ENCODE results near the gene CDH4.

GRCh38 chr20:61765081-61765870 lies 513.2 kb downstream of the CDH4 start:
- no peak for TF ChIP-seq CREB1 (IDR thresholded peaks at IDR 0.05)
- TF ChIP-seq CREB1 (CRISPR knock-in tag; IDR thresholded peaks at IDR 0.05), result no peak
- no peak for TF ChIP-seq CTCF (IDR thresholded peaks at IDR 0.05 in 2 of 3, conservative IDR thresholded peaks at IDR 0.05 in 1 of 3; ENCODE audit: insufficient read depth in 2 of 3, low read depth in 1 of 3, low read length in 3 of 3)
- TF ChIP-seq E2F3 (CRISPR knock-in tag; IDR thresholded peaks at IDR 0.05), result no peak
- TF ChIP-seq ZNF263 (CRISPR knock-in tag; IDR thresholded peaks at IDR 0.05; ENCODE audit: borderline replicate concordance), result no peak; the same call in 1 of the 2 replicates
- TF ChIP-seq SMAD3 (CRISPR knock-in tag; conservative IDR thresholded peaks at IDR 0.05), result no peak
- TF ChIP-seq RERE (CRISPR knock-in tag; IDR thresholded peaks at IDR 0.05; ENCODE audit: borderline replicate concordance), result no peak
- no peak for TF ChIP-seq SMARCA4 (IDR thresholded peaks at IDR 0.05)
- TF ChIP-seq RCOR1 (IDR thresholded peaks at IDR 0.05; ENCODE audit: borderline replicate concordance in 1 of 2, low read depth in 2 of 2, low read length in 2 of 2), result no peak
- TF ChIP-seq SREBF1 (IDR thresholded peaks at IDR 0.05; ENCODE audit: borderline replicate concordance, low read depth, low read length), result no peak
- TF ChIP-seq EZH2 (IDR thresholded peaks at IDR 0.05; ENCODE audit: borderline replicate concordance, low read depth, low read length), result no peak
- no peak for TF ChIP-seq BACH1 (tag; IDR thresholded peaks at IDR 0.05)
